HCT116 (cell line): ENCODE measurements around the gene NFKB2. TPM values are rescaled to one million over a fixed set of nuclear protein-coding genes. Genes with fewer than 3 reads are reported as not detected.

Experiments
- ATAC-seq: fragments of 200-7000 bp; cut with Tn5 transposase; 2 replicates; pipeline ENCODE4 v1.9.1; 2020; ENCODE audit warnings: mild to moderate bottlenecking, moderate library complexity
- BruUV-seq: library from RNA; stranded (reverse); fragments of 400-500 nt; replicated peaks from 2 replicates; lab custom pipeline; 2021; lab: Mats Ljungman, UMichigan
- CTCF ChIA-PET: fragments of 300-600 bp; sonication (Branson Sonifier 250); formaldehyde crosslinking; loops from one replicate; lab custom pipeline; 2021; ENCODE audit warnings: antibody characterized with exemption; lab: Charles Lee
- POLR2A ChIA-PET: fragments of 300-600, 350-600 bp; sonication (Branson Sonifier 250); formaldehyde crosslinking; loops from one replicate; lab custom pipeline; 2021; ENCODE audit warnings: antibody characterized with exemption; lab: Charles Lee
- RAD21 ChIA-PET, 2 experiments: fragments of 300-600 bp; sonication (Branson Sonifier 250); formaldehyde crosslinking; loops; one replicate each; lab custom pipeline; 2023; ENCODE audit warnings: low total read pairs in 2 of 2; ENCODE audit not compliant: uncharacterized antibody in 2 of 2, unreplicated experiment in 2 of 2, low non-redundant PET in 1 of 2; lab: Charles Lee
- DNase-seq: peaks from one replicate; pipeline ENCODE4 v3.0.0-alpha.2; 2010; ENCODE audit warnings: low read depth, low spot score
- H2AFZ ChIP-seq: fragments of 200-600 bp; shearing (Covaris generic), sonication (generic); 2 replicates; pipeline ENCODE4 v1.6.1; 2017; ENCODE audit warnings: low read depth, mixed run types, mixed read lengths, antibody characterized with exemption, low read length; ENCODE audit not compliant: poor library complexity, severe bottlenecking
- H3K27ac ChIP-seq: 2 replicates; pipeline ENCODE4 v1.5.1; 2012; ENCODE audit warnings: low read depth, low read length
- H3K27me3 ChIP-seq: fragments of 200-600 bp; sonication (generic); 2 replicates; pipeline ENCODE4 v1.6.1; 2016; ENCODE audit warnings: mixed run types, low read length, mixed read lengths; ENCODE audit not compliant: insufficient read depth
- H3K36me3 ChIP-seq, 2 experiments: fragments of 200-500 bp in 1 of 2; fragments of 200-600 bp in 1 of 2; sonication (Bioruptor generic) in 1 of 2; sonication (generic) in 1 of 2; 2 replicates each; pipeline versions ENCODE4 v1.5.1 to v1.6.1; 2014 to 2016; ENCODE audit warnings: low read length in 2 of 2, inconsistent platforms in 1 of 2, mixed read lengths in 1 of 2, mixed run types in 1 of 2; ENCODE audit not compliant: insufficient read depth in 2 of 2, control insufficient read depth in 1 of 2
- H3K4me1 ChIP-seq, 2 experiments: fragments of 200-600 bp in 1 of 2; sonication (generic) in 1 of 2; 2 replicates each; pipeline versions ENCODE4 v1.5.1 to v1.6.1; 2012 to 2017; ENCODE audit warnings: low read length in 2 of 2, inconsistent platforms in 1 of 2, mild to moderate bottlenecking in 1 of 2, mixed read lengths in 1 of 2, mixed run types in 1 of 2, moderate library complexity in 1 of 2; ENCODE audit not compliant: insufficient read depth in 2 of 2, control insufficient read depth in 1 of 2
- H3K4me2 ChIP-seq: fragments of 200-600 bp; sonication (generic); 2 replicates; pipeline ENCODE4 v1.6.1; 2017; ENCODE audit warnings: mixed run types, low read length, mixed read lengths
- H3K4me3 ChIP-seq, 2 experiments: fragments of 200-600 bp in 1 of 2; sonication (generic) in 1 of 2; replicated peaks in 1 of 2; 2 replicates each; pipeline ENCODE4 v1.5.1; 2011 to 2016; ENCODE audit warnings: low read length in 2 of 2, control low read depth in 1 of 2, low read depth in 1 of 2, mild to moderate bottlenecking in 1 of 2, mixed read lengths in 1 of 2, mixed run types in 1 of 2
- H3K79me2 ChIP-seq: fragments of 200-600 bp; sonication (generic); 2 replicates; pipeline ENCODE4 v1.6.1; 2017; ENCODE audit warnings: mild to moderate bottlenecking, mixed run types, low read length, moderate library complexity, mixed read lengths; ENCODE audit not compliant: insufficient read depth
- H3K9ac ChIP-seq: fragments of 200-600 bp; sonication (generic); 2 replicates; pipeline ENCODE4 v1.6.1; 2016; ENCODE audit warnings: low read length, mixed read lengths
- H3K9me2 ChIP-seq: fragments of 200-600 bp; sonication (generic), shearing (Covaris generic); 2 replicates; pipeline ENCODE4 v1.6.1; 2017; ENCODE audit warnings: mixed run types, mild to moderate bottlenecking, moderate library complexity; ENCODE audit not compliant: insufficient read depth
- H3K9me3 ChIP-seq, 2 experiments: fragments of 200-500 bp in 1 of 2; fragments of 200-600 bp in 1 of 2; sonication (Bioruptor generic) in 1 of 2; sonication (generic) in 1 of 2; 2 replicates each; pipeline ENCODE4 v1.6.1; 2014 to 2017; ENCODE audit warnings: low read length in 2 of 2, mixed read lengths in 2 of 2, inconsistent platforms in 1 of 2, low read depth in 1 of 2, mild to moderate bottlenecking in 1 of 2, mixed run types in 1 of 2, moderate library complexity in 1 of 2; ENCODE audit not compliant: control insufficient read depth in 1 of 2, insufficient read depth in 1 of 2
- H4K20me1 ChIP-seq: fragments of 200-600 bp; sonication (generic), shearing (Covaris generic); 2 replicates; pipeline ENCODE4 v1.6.1; 2017; ENCODE audit warnings: mixed run types, mild to moderate bottlenecking, moderate library complexity; ENCODE audit not compliant: insufficient read depth
- ATF3 ChIP-seq: IDR thresholded peaks from 2 replicates; pipeline ENCODE4 v1.6.1; 2012
- CEBPB ChIP-seq: IDR thresholded peaks from 2 replicates; pipeline ENCODE4 v1.6.1; 2012; ENCODE audit warnings: low read depth
- EGR1 ChIP-seq: IDR thresholded peaks from 2 replicates; pipeline ENCODE4 v1.6.1; 2012; ENCODE audit warnings: low read depth
- EZH2phosphoT487 ChIP-seq: fragments of 200-600 bp; IDR thresholded peaks from 2 replicates; pipeline ENCODE4 v1.6.1; 2018; ENCODE audit warnings: antibody characterized with exemption, borderline replicate concordance
- JUND ChIP-seq: IDR thresholded peaks from 2 replicates; pipeline ENCODE4 v1.6.1; 2012
- MAX ChIP-seq: IDR thresholded peaks from 2 replicates; pipeline ENCODE4 v1.6.1; 2012
- POLR2AphosphoS5 ChIP-seq: IDR thresholded peaks from 2 replicates; pipeline ENCODE4 v1.6.1; 2011; ENCODE audit warnings: mild to moderate bottlenecking, low read depth, low read length, moderate library complexity
- SP1 ChIP-seq: IDR thresholded peaks from 2 replicates; pipeline ENCODE4 v1.6.1; 2012; ENCODE audit warnings: low read depth
- SRF ChIP-seq: IDR thresholded peaks from 2 replicates; pipeline ENCODE4 v1.6.1; 2012; ENCODE audit warnings: low read depth
- ZBTB33 ChIP-seq: IDR thresholded peaks from 2 replicates; pipeline ENCODE4 v1.6.1; 2011; ENCODE audit warnings: mild to moderate bottlenecking, low read length, moderate library complexity; ENCODE audit not compliant: insufficient replicate concordance; ENCODE audit errors: extremely low read depth
- ZNF274 ChIP-seq: fragments of 200-500 bp; sonication (Bioruptor generic); IDR thresholded peaks from 2 replicates; pipeline ENCODE4 v1.6.1; 2014; ENCODE audit warnings: mild to moderate bottlenecking, low read depth, low read length, inconsistent platforms
- intact Hi-C: fragments of 100-400 bp; cut with micrococcal nuclease; formaldehyde crosslinking; loops from 2 replicates; pipeline ENCODE4 v1.10.0; 2022
- total RNA-seq: library from RNA; stranded (reverse); gene quantifications from one replicate; pipeline ENCODE4 v1.2.1, GENCODE V29; 2021; ENCODE audit not compliant: unreplicated experiment

The NFKB2 gene
- total RNA-seq, 1 experiment from 2014 or later: 115 TPM

- peaks cover 0 to 26% of the 10 kb centered on the region in 2 experiments; a peak in 2 of 4 replicates for H3K4me1 ChIP-seq
- no peaks in the 10 kb centered on the region for H3K36me3 ChIP-seq
- H3K4me3 ChIP-seq: no peak overlapping the region
- H3K9me3 ChIP-seq: no peaks in the 10 kb centered on the region
- ATAC-seq (no peak), DNase-seq (no peak)
- no peaks in the 10 kb centered on the region for H4K20me1 ChIP-seq
- H3K4me2 ChIP-seq: no peak overlapping the region
- ChIA-PET RAD21 (no interaction called here), POLR2A (interaction anchor here (0.9 to 6.6 kb wide), 2 partner anchors 12 to 17 kb away, joined by 3 to 36 read pairs; partner anchors contain the start of gene C10orf95), CTCF (interaction anchor here (1.1 kb wide), 1 partner anchor 12 kb away, joined by 3 read pairs; no protein-coding TSS in a partner anchor)
- BruUV-seq: no TSS peak
- no peak overlapping the region for H3K9ac ChIP-seq
- H3K27me3 ChIP-seq: peaks cover 7% of the 10 kb centered on the region; the same call in 1 of the 2 replicates
- H3K27ac ChIP-seq: no peak overlapping the region
- intact Hi-C loops: no loop called here
- H3K79me2 ChIP-seq: peaks cover 19% of the 10 kb centered on the region
- TF ChIP-seq JUND: no peak
- no peak for TF ChIP-seq SRF
- TF ChIP-seq POLR2AphosphoS5: no peak
- no peak for TF ChIP-seq EZH2phosphoT487
- TF ChIP-seq CEBPB: no peak
- TF ChIP-seq MAX: no peak
- TF ChIP-seq SP1: no peak
- no peak for TF ChIP-seq ZNF274
- no peak for TF ChIP-seq ZBTB33
- TF ChIP-seq ATF3: no peak
- TF ChIP-seq EGR1: no peak
- no peaks in the 10 kb centered on the region for H3K9me2 ChIP-seq
- no peak overlapping the region for H2AFZ ChIP-seq
Measured at GRCh38 chr10:102434394-102435132, 39.1 kb downstream of the NFKB2 start.
